DOHH2 (cell line): ENCODE results near the gene CSMD2.

ENCODE experiments used
- EZH2phosphoT487 ChIP-seq: fragments of 200-600 bp; sonication (generic); IDR thresholded peaks from 2 replicates; pipeline ENCODE4 v1.6.1; 2017; ENCODE audit warnings: borderline replicate concordance, mild to moderate bottlenecking, antibody characterized with exemption, low read length, moderate library complexity, mixed read lengths
- TF ChIP-seq, protein P1 (sequence below): fragments of 200-600 bp; sonication (generic); IDR thresholded peaks from one replicate; pipeline ENCODE4 v1.5.1; 2014; ENCODE audit warnings: antibody characterized with exemption, mild to moderate bottlenecking, low read depth, low read length; ENCODE audit not compliant: poor library complexity, severe bottlenecking

- TF ChIP-seq, protein P1, sequence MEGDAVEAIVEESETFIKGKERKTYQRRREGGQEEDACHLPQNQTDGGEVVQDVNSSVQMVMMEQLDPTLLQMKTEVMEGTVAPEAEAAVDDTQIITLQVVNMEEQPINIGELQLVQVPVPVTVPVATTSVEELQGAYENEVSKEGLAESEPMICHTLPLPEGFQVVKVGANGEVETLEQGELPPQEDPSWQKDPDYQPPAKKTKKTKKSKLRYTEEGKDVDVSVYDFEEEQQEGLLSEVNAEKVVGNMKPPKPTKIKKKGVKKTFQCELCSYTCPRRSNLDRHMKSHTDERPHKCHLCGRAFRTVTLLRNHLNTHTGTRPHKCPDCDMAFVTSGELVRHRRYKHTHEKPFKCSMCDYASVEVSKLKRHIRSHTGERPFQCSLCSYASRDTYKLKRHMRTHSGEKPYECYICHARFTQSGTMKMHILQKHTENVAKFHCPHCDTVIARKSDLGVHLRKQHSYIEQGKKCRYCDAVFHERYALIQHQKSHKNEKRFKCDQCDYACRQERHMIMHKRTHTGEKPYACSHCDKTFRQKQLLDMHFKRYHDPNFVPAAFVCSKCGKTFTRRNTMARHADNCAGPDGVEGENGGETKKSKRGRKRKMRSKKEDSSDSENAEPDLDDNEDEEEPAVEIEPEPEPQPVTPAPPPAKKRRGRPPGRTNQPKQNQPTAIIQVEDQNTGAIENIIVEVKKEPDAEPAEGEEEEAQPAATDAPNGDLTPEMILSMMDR = no peak
- no peak for TF ChIP-seq EZH2phosphoT487
These were observed 221.1 kb downstream of the CSMD2 start for GRCh38 chr1:33943978-33944377.
